ENCODE results near the gene GPR37. TPM values are rescaled to one million over a fixed set of nuclear protein-coding genes. Genes with fewer than 3 reads are reported as not detected.
A peak's percentile ranks its signal among the peaks of the same experiment; 100 is the strongest.

Gene GPR37
- total and polyA plus RNA-seq, 2 experiments from 2014 or later = 3.6 to 8.8 TPM

- H3K4me3 ChIP-seq = peak overlapping the region; percentile 57
- peak overlapping the region; percentile 89 for H2AFZ ChIP-seq
These were observed 1.3 kb downstream of the GPR37 start for GRCh38 chr7:124764051-124764846.

GRCh38 chr7:124762611-124763143 lies 2.9 kb downstream of the GPR37 start:
- DNase-seq (ENCODE audit: low spot score) = peak; percentile 20
- no peaks in the 10 kb centered on the region for H3K36me3 ChIP-seq (replicated peaks; ENCODE audit: insufficient read depth, low read depth)
- no peaks in the 10 kb centered on the region for H3K79me2 ChIP-seq
- H3K4me2 ChIP-seq = peak overlapping the region; percentile 95
- H3K27ac ChIP-seq = peak overlapping the region; percentile 8
- no peak overlapping the region for H3K4me3 ChIP-seq
- H3K9me3 ChIP-seq (ENCODE audit: low read depth) = no peaks in the 10 kb centered on the region
- no peaks in the 10 kb centered on the region for H4K20me1 ChIP-seq (ENCODE audit: insufficient read depth, poor library complexity, severe bottlenecking)
- no peaks in the 10 kb centered on the region for H3K9me2 ChIP-seq (replicated peaks; ENCODE audit: insufficient read depth)
- 30% methylated on average over 4 of the region's 4 CpGs for WGBS (ENCODE audit: low lambda C conversion rate, missing lambda C conversion rate)
- TF ChIP-seq CTCF (IDR thresholded peaks at IDR 0.05; ENCODE audit: poor library complexity) = no peak
- peaks cover 18% of the 10 kb centered on the region for H3K4me1 ChIP-seq (ENCODE audit: insufficient read depth)
- H3K27me3 ChIP-seq = peaks cover 19% of the 10 kb centered on the region
- no peak overlapping the region for H2AFZ ChIP-seq

More at GRCh38 chr7:124764051-124764846, 1.3 kb downstream of the GPR37 start:
- TF ChIP-seq CTCF (IDR thresholded peaks at IDR 0.05; ENCODE audit: poor library complexity) (no peak), EZH2phosphoT487 (IDR thresholded peaks at IDR 0.05; ENCODE audit: low read depth, severe bottlenecking, unreplicated experiment) (no peak), EZH2 (IDR thresholded peaks at IDR 0.05; ENCODE audit: borderline replicate concordance) (no peak)
- WGBS (ENCODE audit: low lambda C conversion rate, missing lambda C conversion rate) = 4% methylated on average over 48 of the region's 48 CpGs
- no peaks in the 10 kb centered on the region for H3K9me3 ChIP-seq (ENCODE audit: low read depth)
- DNase-seq (ENCODE audit: low spot score) = peak; percentile 11
- H4K20me1 ChIP-seq (ENCODE audit: insufficient read depth, poor library complexity, severe bottlenecking) = no peaks in the 10 kb centered on the region
- peak overlapping the region; percentile 95 for H3K4me2 ChIP-seq
- no peaks in the 10 kb centered on the region for H3K9me2 ChIP-seq (replicated peaks; ENCODE audit: insufficient read depth)
- no peak overlapping the region for H3K27ac ChIP-seq
- no peaks in the 10 kb centered on the region for H3K36me3 ChIP-seq (replicated peaks; ENCODE audit: insufficient read depth, low read depth)
- no peaks in the 10 kb centered on the region for H3K79me2 ChIP-seq
- peaks cover 23% of the 10 kb centered on the region for H3K27me3 ChIP-seq
- H3K4me1 ChIP-seq (ENCODE audit: insufficient read depth) = peaks cover 18% of the 10 kb centered on the region

GRCh38 chr7:124761164-124761715 lies 4.4 kb downstream of the GPR37 start:
- no peak for TF ChIP-seq EZH2phosphoT487 (IDR thresholded peaks at IDR 0.05; ENCODE audit: low read depth, severe bottlenecking, unreplicated experiment)
- no peak for TF ChIP-seq CTCF (IDR thresholded peaks at IDR 0.05; ENCODE audit: poor library complexity)
- TF ChIP-seq EZH2 (IDR thresholded peaks at IDR 0.05; ENCODE audit: borderline replicate concordance) = no peak
- Histone ChIP-seq H2AFZ (no peak overlapping the region), H3K9me2 (replicated peaks; ENCODE audit: insufficient read depth) (no peaks in the 10 kb centered on the region), H3K27ac (no peak overlapping the region), H3K79me2 (no peaks in the 10 kb centered on the region), H3K4me1 (ENCODE audit: insufficient read depth) (peaks cover 18% of the 10 kb centered on the region), H3K27me3 (peaks cover 19% of the 10 kb centered on the region), H3K36me3 (replicated peaks; ENCODE audit: insufficient read depth, low read depth) (no peaks in the 10 kb centered on the region), H3K4me2 (no peak overlapping the region), H3K4me3 (no peak overlapping the region), H4K20me1 (ENCODE audit: insufficient read depth, poor library complexity, severe bottlenecking) (no peaks in the 10 kb centered on the region), H3K9me3 (ENCODE audit: low read depth) (no peaks in the 10 kb centered on the region)
- WGBS (ENCODE audit: low lambda C conversion rate, missing lambda C conversion rate) = 80% methylated on average over 2 of the region's 2 CpGs
- no peak for DNase-seq (ENCODE audit: low spot score)
